ENCODE measurements around the gene VWA5B2.

VWA5B2 gene

GRCh38 chr3:184239708-184240107, 10.3 kb downstream of the VWA5B2 start:
- DNase-seq = no peak
- in situ Hi-C loops (cut with MboI; ENCODE audit: low pct_unique_long_range_greater_than_20kb, low sequenced_read_pairs) = no loop called here

DNA sequence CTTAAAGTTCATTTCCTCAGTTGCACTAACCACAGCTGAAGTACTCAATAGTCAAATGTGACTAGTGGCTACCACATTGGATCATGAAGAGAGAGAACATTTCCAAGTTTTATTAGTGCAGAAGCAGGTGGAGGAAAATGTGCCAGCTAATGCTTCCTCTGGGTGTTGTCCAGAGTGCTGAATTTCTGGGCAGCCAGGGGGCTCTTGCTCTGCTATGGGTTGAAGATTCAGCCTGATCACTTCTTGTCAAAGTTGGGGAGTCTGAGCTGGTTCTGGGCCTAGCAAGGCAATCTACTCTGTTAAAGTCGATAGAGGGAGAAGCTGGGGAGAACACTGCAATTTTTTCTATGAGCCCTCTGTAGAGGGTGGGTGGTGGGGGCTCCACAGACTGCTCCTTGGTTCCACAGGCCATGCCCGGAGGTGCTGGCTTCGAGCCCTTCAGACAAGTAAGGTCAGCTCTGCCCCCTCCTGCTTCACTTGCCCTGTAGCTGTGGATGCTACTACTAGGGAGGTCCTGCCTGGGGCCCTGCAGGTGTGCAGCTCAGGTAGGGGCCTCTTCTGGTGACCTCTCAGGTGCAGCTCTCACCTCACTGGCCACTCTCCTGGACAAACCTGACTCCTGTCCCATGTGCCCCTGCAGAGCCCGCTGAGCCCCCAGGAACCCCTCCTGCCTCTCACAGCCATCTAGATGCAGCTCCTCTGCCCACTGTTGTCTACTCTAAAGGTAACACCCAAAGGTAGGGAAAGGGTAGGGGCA, 11.2 kb downstream of the VWA5B2 start:
- in situ Hi-C loops (cut with MboI; ENCODE audit: low pct_unique_long_range_greater_than_20kb, low sequenced_read_pairs) = no loop called here
- peak; percentile 49 for DNase-seq

DNA sequence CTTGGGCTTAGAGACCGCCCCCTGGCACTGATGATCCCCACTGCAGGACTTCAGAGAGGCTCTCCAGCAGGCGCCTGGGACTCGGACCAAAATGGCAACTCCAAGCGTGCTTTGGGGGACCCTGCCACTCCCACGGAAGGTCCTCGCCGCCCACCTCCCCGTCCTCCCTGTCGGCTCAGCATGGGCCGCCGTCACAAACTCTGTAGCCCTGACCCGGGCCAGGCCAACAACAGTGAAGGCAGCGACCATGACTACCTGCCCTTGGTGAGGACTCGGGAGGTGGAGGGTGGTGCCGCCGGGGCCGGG, 11.7 kb downstream of the VWA5B2 start:
- no peak for DNase-seq
- in situ Hi-C loops (cut with MboI; ENCODE audit: low pct_unique_long_range_greater_than_20kb, low sequenced_read_pairs) = no loop called here

DNA sequence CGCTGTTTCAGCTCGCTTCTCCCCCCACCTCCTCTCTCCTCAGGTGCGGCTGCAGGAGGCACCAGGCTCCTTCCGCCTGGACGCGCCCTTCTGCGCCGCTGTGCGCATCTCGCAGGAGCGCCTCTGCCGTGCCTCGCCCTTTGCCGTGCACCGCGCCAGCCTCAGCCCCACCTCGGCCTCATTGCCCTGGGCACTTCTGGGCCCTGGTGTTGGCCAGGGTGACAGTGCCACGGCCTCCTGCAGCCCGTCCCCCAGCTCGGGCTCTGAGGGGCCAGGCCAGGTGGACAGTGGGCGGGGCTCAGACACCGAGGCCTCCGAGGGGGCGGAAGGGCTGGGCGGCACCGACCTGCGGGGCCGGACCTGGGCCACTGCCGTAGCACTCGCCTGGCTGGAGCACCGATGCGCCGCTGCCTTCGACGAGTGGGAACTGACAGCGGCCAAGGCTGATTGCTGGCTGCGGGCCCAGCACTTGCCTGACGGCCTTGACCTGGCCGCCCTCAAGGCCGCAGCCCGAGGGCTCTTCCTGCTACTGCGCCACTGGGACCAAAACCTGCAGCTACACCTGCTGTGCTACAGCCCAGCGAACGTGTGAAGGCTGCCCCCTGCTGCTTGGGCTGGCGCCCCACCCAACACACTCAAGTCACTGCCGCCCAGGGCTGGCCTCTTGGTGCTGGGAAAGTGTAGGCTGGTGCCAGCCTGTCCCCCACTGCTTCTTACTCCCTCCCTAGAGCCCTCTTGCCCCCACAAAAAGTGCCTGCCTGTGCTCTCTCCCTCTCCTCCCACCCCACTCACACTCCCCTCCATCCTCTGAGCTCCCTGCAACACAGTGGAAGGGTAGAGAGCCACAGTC, 12.3 kb downstream of the VWA5B2 start:
- no peak for DNase-seq
- in situ Hi-C loops (cut with MboI; ENCODE audit: low pct_unique_long_range_greater_than_20kb, low sequenced_read_pairs) = no loop called here

- DNase-seq = no peak
- in situ Hi-C loops (cut with MboI; ENCODE audit: low pct_unique_long_range_greater_than_20kb, low sequenced_read_pairs) = no loop called here
Measured at GRCh38 chr3:184242297-184242685, 12.9 kb downstream of the VWA5B2 start.

GRCh38 chr3:184248454-184249411, 19.3 kb downstream of the VWA5B2 start, which contains the start of gene ALG3:
Gene ALG3 (minus strand): TSS chr3:184248962. CDS start chr3:184248940, 22 bp downstream.
- DNase-seq = peak; percentile 87
- in situ Hi-C loops (cut with MboI; ENCODE audit: low pct_unique_long_range_greater_than_20kb, low sequenced_read_pairs) = no loop called here

GRCh38 chr3:184249412-184250166, 20.2 kb downstream of the VWA5B2 start, which contains the start of gene EEF1AKMT4:
Gene EEF1AKMT4 (plus strand): TSS chr3:184249672. CDS start chr3:184249695, 23 bp downstream.
- in situ Hi-C loops (cut with MboI; ENCODE audit: low pct_unique_long_range_greater_than_20kb, low sequenced_read_pairs) = no loop called here
- DNase-seq = peak; percentile 98

DNA sequence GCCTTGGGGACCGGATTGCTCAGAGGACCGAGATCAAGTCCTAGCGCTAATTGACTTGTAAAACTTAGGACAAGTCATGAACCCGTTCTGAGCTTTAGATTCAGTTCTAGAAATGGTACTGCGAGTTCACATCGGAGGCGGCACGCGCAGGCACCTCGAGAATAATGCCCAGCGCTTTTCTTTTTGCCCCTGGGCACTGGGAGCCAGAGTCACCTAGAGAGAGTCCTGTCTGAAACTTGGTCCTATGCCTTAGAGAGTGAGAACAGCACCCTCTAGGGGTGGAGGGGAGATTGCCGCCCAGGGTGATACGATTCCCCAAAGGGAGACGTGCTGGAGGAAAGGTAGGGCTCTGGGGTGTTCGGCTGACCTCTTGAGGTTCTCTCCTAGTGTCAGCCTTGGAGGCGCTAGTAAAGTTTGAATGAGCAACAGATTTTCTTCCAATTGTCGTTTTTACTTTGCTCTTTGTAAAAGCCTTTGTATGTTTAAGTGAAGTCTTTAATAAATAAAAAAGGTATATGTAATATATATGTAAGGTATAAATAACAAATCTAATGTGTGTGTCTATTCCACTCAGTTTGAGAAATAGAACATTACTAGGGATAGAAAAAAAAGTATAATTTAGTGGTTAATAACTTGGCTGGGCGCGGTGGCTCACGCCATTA, 20.9 kb downstream of the VWA5B2 start:
- in situ Hi-C loops (cut with MboI; ENCODE audit: low pct_unique_long_range_greater_than_20kb, low sequenced_read_pairs) = no loop called here
- DNase-seq = peak; percentile 96

DNA sequence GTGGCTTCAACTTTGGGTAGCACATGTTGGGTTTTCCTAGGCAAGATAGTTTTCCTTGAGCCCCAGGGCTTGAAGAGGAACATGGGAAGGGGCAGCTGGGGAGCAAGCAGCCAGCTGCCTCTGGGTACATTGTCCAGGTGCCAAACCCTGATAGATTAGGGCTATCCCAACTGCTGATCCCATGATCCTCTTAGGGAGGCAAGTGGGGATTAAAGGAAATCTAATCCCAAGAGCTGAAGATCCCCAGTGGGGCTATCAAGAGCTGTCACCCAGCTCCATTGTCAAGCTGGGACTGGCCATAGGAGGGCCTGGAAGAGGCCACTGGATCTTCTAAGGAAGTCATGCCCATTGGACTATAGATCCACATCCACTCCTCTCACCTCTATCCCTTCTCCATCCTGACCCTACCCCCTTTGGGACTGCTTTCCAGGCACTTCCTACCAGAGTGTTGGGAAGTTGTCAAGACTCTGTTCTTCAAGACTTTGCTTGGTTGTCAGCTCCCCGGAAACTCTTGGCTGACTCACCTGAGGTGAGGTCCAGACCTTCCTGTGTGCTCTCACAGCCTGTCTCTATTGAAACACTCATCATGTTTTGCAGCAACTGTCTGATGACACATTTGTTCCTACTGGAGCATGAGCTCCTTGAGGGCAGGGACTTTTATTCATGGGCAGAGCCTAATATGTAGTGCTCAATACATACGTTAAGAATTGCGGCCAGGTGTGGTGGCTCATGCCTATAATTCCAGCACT, 26.1 kb downstream of the VWA5B2 start:
- no peak for DNase-seq
- in situ Hi-C loops (cut with MboI; ENCODE audit: low pct_unique_long_range_greater_than_20kb, low sequenced_read_pairs) = no loop called here

DNA sequence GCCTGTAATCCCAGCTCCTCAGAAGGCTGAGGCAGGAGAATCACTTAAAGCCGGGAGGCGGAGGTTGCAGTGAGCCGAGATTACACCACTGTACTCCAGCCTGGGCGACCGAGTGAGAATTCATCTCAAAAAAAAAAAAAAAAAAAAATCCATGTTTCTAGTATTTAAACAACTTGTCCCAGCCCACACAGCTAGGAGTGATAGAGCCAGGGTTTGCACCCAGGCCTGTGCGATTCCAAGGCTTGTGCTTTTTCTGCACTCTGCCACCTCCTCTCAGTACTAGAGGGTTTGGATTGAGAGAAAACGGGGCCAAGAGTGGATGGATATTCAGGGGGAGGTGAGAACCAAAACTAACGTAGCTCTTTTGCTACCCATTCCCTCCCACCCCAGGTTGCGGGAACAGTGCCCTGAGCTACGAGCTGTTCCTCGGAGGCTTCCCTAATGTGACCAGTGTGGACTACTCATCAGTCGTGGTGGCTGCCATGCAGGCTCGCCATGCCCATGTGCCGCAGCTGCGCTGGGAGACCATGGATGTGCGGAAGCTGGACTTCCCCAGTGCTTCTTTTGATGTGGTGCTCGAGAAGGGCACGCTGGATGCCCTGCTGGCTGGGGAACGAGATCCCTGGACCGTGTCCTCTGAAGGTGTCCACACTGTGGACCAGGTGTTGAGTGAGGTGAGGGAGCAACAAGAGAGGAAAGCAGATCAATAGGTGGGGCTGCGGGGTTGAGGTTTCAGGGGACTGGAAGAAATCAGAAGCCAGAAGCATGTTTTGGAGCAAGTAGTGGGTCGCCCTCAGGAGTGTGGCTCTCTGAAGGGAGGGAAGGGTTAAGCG, 27.9 kb downstream of the VWA5B2 start:
- DNase-seq = no peak
- in situ Hi-C loops (cut with MboI; ENCODE audit: low pct_unique_long_range_greater_than_20kb, low sequenced_read_pairs) = no loop called here

DNA sequence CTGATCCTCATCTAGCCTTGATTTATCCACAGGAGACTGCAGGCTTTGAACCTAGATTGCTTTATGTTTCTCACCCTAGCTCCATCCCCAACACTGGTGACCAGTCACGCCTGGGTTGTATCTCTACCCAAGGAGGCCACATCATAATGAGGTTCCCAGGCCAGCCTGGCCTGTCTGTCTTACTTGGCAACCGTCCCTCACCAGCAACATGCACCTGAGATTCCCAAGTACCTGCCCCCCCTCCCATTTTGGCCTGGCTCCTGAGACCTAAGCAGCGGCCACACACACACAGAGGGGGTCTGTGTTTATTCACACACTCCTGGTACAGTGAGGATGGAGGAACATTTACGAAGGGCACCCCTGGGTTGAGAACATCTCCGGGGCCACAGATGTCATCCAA, 29.5 kb downstream of the VWA5B2 start:
- in situ Hi-C loops (cut with MboI; ENCODE audit: low pct_unique_long_range_greater_than_20kb, low sequenced_read_pairs) = no loop called here
- no peak for DNase-seq

- in situ Hi-C loops (cut with MboI; ENCODE audit: low pct_unique_long_range_greater_than_20kb, low sequenced_read_pairs) = no loop called here
- no peak for DNase-seq
Measured at GRCh38 chr3:184259396-184259877, 30.1 kb downstream of the VWA5B2 start.

DNA sequence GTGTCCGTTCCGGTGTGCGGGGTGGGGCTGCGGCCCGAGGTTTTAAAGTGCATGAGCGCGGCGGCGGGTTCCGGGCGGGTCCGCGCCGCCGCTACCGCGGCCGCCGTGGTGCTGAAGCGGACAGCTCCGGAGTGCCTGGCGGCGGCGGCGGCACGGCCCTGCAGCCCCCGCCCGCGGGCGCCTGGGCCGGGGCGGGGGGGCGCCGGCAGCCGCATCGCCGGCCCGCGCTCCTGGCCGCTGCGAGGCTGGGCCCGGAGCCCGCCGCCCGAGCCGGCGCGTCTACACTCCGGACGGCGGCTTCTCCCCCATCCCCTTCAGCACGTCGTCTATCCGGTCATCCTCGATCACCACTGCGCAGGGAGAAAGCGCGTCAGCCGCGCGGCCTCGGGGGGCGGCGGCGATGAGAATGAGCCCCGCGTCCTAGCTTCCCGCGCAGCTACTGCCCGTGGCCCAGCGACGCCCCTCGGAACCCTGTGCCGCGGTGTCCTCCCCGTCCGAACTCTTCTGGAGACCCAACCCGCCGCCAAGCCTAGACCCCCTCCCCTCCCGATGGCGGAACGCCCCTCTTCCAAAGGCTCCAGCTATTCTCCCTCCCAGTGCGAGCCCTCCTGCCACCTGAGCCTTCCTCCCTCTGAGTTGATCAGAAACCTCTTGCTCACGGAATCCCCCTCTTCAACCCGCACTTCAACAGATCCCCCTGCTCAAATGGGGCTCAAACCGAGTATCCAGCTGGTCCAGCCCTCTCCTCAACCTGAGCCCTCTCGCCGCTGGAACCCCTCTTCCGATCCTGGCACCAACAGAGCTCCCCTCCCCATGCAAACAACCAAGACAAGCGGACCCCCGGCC, 30.7 kb downstream of the VWA5B2 start:
- in situ Hi-C loops (cut with MboI; ENCODE audit: low pct_unique_long_range_greater_than_20kb, low sequenced_read_pairs) = no loop called here
- DNase-seq = peak; percentile 21

DNA sequence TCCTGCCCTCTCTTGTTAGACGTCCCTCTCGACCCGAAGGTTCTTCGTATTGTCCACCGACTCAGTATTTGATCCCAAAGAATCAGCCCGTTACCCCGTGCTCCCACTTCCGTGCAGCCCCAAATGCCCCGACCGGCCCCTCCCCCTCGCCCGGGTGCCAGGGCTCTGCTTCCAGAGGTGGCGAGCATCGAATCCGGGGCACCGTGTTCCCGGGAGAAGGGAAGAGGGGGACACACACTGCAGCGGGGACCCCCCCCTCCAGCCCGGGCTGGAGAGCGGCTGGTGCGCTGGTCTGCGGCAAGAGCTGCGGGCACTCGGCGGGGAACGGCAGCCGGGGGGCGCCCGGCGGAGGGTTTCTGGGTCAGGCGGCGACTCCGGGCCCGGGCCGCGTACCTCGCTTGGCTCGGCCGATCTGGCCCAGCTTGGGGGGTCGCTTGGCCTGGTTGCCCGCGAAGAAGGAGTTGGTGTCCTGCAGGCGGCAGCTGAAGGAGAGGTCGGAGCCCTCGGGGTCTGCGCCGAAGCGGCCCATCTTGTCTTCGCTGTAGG, 31.4 kb downstream of the VWA5B2 start:
- DNase-seq = peak; percentile 19
- in situ Hi-C loops (cut with MboI; ENCODE audit: low pct_unique_long_range_greater_than_20kb, low sequenced_read_pairs) = no loop called here

- in situ Hi-C loops (cut with MboI; ENCODE audit: low pct_unique_long_range_greater_than_20kb, low sequenced_read_pairs) = no loop called here
- DNase-seq = peak; percentile 63
Measured at GRCh38 chr3:184261270-184261853, 32.0 kb downstream of the VWA5B2 start, which contains the start of gene CAMK2N2. Gene CAMK2N2 (minus strand): TSS chr3:184261553. CDS start chr3:184261285, 268 bp downstream.
